ENCODE data around the gene TESK2.

- no peak for TF ChIP-seq CTCF (optimal IDR thresholded peaks at IDR 0.05 in 1 of 3, IDR thresholded peaks at IDR 0.05 in 1 of 3, conservative IDR thresholded peaks at IDR 0.05 in 1 of 3; ENCODE audit: extremely low read depth in 1 of 3, insufficient read depth in 2 of 3, low read length in 3 of 3)
- TF ChIP-seq EZH2 (IDR thresholded peaks at IDR 0.05; ENCODE audit: low read length), result no peak
Observed at GRCh38 chr1:45498279-45498678, 7.3 kb upstream of the TESK2 start.

All from keratinocyte (primary cell).